Measurements from ENCODE around the gene SC5D.

Gene SC5D

GRCh38 chr11:121341609-121342008 is 49.0 kb downstream of the SC5D start:
- Histone ChIP-seq H3K4me1 (ENCODE audit: insufficient read depth, low read length) (no peaks in the 10 kb centered on the region), H3K36me3 (ENCODE audit: insufficient read depth, low read length) (no peaks in the 10 kb centered on the region), H2AFZ (ENCODE audit: low read depth, low read length) (no peak overlapping the region), H3K4me3 (ENCODE audit: low read length) (no peak overlapping the region), H3K27me3 (ENCODE audit: insufficient read depth, low read length) (no peaks in the 10 kb centered on the region), H3K9me3 (ENCODE audit: low read length) (no peaks in the 10 kb centered on the region)

GRCh38 chr11:121344824-121345223 is 52.3 kb downstream of the SC5D start:
- no peaks in the 10 kb centered on the region for H3K27me3 ChIP-seq (ENCODE audit: insufficient read depth, low read length)
- H3K9me3 ChIP-seq (ENCODE audit: low read length): no peaks in the 10 kb centered on the region
- H3K4me3 ChIP-seq (ENCODE audit: low read length): no peak overlapping the region
- H3K36me3 ChIP-seq (ENCODE audit: insufficient read depth, low read length): no peaks in the 10 kb centered on the region
- H2AFZ ChIP-seq (ENCODE audit: low read depth, low read length): no peak overlapping the region
- no peaks in the 10 kb centered on the region for H3K4me1 ChIP-seq (ENCODE audit: insufficient read depth, low read length)

- no peaks in the 10 kb centered on the region for H3K9me3 ChIP-seq (ENCODE audit: low read length)
- no peak overlapping the region for H3K4me3 ChIP-seq (ENCODE audit: low read length)
- no peaks in the 10 kb centered on the region for H3K27me3 ChIP-seq (ENCODE audit: insufficient read depth, low read length)
Observed at GRCh38 chr11:121347094-121347493, 54.5 kb downstream of the SC5D start.

GRCh38 chr11:121347813-121348212 is 55.2 kb downstream of the SC5D start:
- no peaks in the 10 kb centered on the region for H3K36me3 ChIP-seq (ENCODE audit: insufficient read depth, low read length)
- peaks cover 9% of the 10 kb centered on the region for H3K4me1 ChIP-seq (ENCODE audit: insufficient read depth, low read length)
- no peak overlapping the region for H2AFZ ChIP-seq (ENCODE audit: low read depth, low read length)
- no peaks in the 10 kb centered on the region for H3K9me3 ChIP-seq (ENCODE audit: low read length)
- H3K4me3 ChIP-seq (ENCODE audit: low read length): no peak overlapping the region
- no peaks in the 10 kb centered on the region for H3K27me3 ChIP-seq (ENCODE audit: insufficient read depth, low read length)

More at GRCh38 chr11:121347094-121347493, 54.5 kb downstream of the SC5D start:
- peaks cover 2% of the 10 kb centered on the region for H3K4me1 ChIP-seq (ENCODE audit: insufficient read depth, low read length)
- no peaks in the 10 kb centered on the region for H3K36me3 ChIP-seq (ENCODE audit: insufficient read depth, low read length)
- H2AFZ ChIP-seq (ENCODE audit: low read depth, low read length): no peak overlapping the region

- H3K4me1 ChIP-seq (ENCODE audit: insufficient read depth, low read length): peaks cover 10% of the 10 kb centered on the region
- no peaks in the 10 kb centered on the region for H3K9me3 ChIP-seq (ENCODE audit: low read length)
- no peak overlapping the region for H3K4me3 ChIP-seq (ENCODE audit: low read length)
- no peaks in the 10 kb centered on the region for H3K27me3 ChIP-seq (ENCODE audit: insufficient read depth, low read length)
- H2AFZ ChIP-seq (ENCODE audit: low read depth, low read length): no peak overlapping the region
- no peaks in the 10 kb centered on the region for H3K36me3 ChIP-seq (ENCODE audit: insufficient read depth, low read length)
Observed at GRCh38 chr11:121348220-121348875, 55.8 kb downstream of the SC5D start.

GRCh38 chr11:121349790-121350189 is 57.2 kb downstream of the SC5D start:
- Histone ChIP-seq H3K27me3 (ENCODE audit: insufficient read depth, low read length) (no peaks in the 10 kb centered on the region), H3K4me3 (ENCODE audit: low read length) (no peak overlapping the region), H3K9me3 (ENCODE audit: low read length) (no peaks in the 10 kb centered on the region), H3K36me3 (ENCODE audit: insufficient read depth, low read length) (no peaks in the 10 kb centered on the region), H2AFZ (ENCODE audit: low read depth, low read length) (no peak overlapping the region), H3K4me1 (ENCODE audit: insufficient read depth, low read length) (peaks cover 10% of the 10 kb centered on the region)

- peaks cover 10% of the 10 kb centered on the region for H3K4me1 ChIP-seq (ENCODE audit: insufficient read depth, low read length)
- no peaks in the 10 kb centered on the region for H3K9me3 ChIP-seq (ENCODE audit: low read length)
- H3K27me3 ChIP-seq (ENCODE audit: insufficient read depth, low read length): no peaks in the 10 kb centered on the region
- no peak overlapping the region for H2AFZ ChIP-seq (ENCODE audit: low read depth, low read length)
- H3K4me3 ChIP-seq (ENCODE audit: low read length): no peak overlapping the region
- no peaks in the 10 kb centered on the region for H3K36me3 ChIP-seq (ENCODE audit: insufficient read depth, low read length)
Observed at GRCh38 chr11:121350314-121351082, 57.9 kb downstream of the SC5D start.

- Histone ChIP-seq H3K27me3 (ENCODE audit: insufficient read depth, low read length) (no peaks in the 10 kb centered on the region), H2AFZ (ENCODE audit: low read depth, low read length) (no peak overlapping the region), H3K4me1 (ENCODE audit: insufficient read depth, low read length) (peaks cover 10% of the 10 kb centered on the region), H3K9me3 (ENCODE audit: low read length) (no peaks in the 10 kb centered on the region), H3K36me3 (ENCODE audit: insufficient read depth, low read length) (no peaks in the 10 kb centered on the region), H3K4me3 (ENCODE audit: low read length) (no peak overlapping the region)
Observed at GRCh38 chr11:121351083-121351630, 58.6 kb downstream of the SC5D start.

GRCh38 chr11:121352251-121352891 is 59.8 kb downstream of the SC5D start:
- Histone ChIP-seq H3K4me3 (ENCODE audit: low read length) (no peak overlapping the region), H3K4me1 (ENCODE audit: insufficient read depth, low read length) (peaks cover 10% of the 10 kb centered on the region), H2AFZ (ENCODE audit: low read depth, low read length) (no peak overlapping the region), H3K9me3 (ENCODE audit: low read length) (no peaks in the 10 kb centered on the region), H3K36me3 (ENCODE audit: insufficient read depth, low read length) (no peaks in the 10 kb centered on the region), H3K27me3 (ENCODE audit: insufficient read depth, low read length) (no peaks in the 10 kb centered on the region)

GRCh38 chr11:121354192-121354591 is 61.6 kb downstream of the SC5D start:
- H3K4me3 ChIP-seq (ENCODE audit: low read length): no peak overlapping the region
- H3K9me3 ChIP-seq (ENCODE audit: low read length): no peaks in the 10 kb centered on the region
- no peaks in the 10 kb centered on the region for H3K36me3 ChIP-seq (ENCODE audit: insufficient read depth, low read length)
- peaks cover 10% of the 10 kb centered on the region for H3K4me1 ChIP-seq (ENCODE audit: insufficient read depth, low read length)
- H2AFZ ChIP-seq (ENCODE audit: low read depth, low read length): no peak overlapping the region
- no peaks in the 10 kb centered on the region for H3K27me3 ChIP-seq (ENCODE audit: insufficient read depth, low read length)

GRCh38 chr11:121356357-121356756 is 63.8 kb downstream of the SC5D start:
- Histone ChIP-seq H3K9me3 (ENCODE audit: low read length) (no peaks in the 10 kb centered on the region), H3K27me3 (ENCODE audit: insufficient read depth, low read length) (no peaks in the 10 kb centered on the region), H3K4me3 (ENCODE audit: low read length) (no peak overlapping the region), H3K4me1 (ENCODE audit: insufficient read depth, low read length) (peaks cover 10% of the 10 kb centered on the region), H2AFZ (ENCODE audit: low read depth, low read length) (no peak overlapping the region), H3K36me3 (ENCODE audit: insufficient read depth, low read length) (no peaks in the 10 kb centered on the region)

Data from neuron (in vitro differentiated cells).